DMS114 treated with DMSO at 0.1 percent for 48 hours (cell line): ENCODE results near the gene DCTPP1.

Source experiments
- DNase-seq: peaks from one replicate; lab custom pipeline; 2025; ENCODE audit not compliant: unreplicated experiment; lab: John Stamatoyannopoulos, UW

The DCTPP1 gene

GRCh38 chr16:30447512-30448226 is 17.8 kb upstream of the DCTPP1 start:
- DNase-seq: no peak

- DNase-seq: no peak
These were observed 16.4 kb upstream of the DCTPP1 start for GRCh38 chr16:30446203-30446595.

GRCh38 chr16:30445408-30446202 is 15.8 kb upstream of the DCTPP1 start, which contains the start of gene SEPHS2:
Gene SEPHS2, minus strand, starts transcription at chr16:30445874. Its CDS starts 147 bp downstream, at chr16:30445727.
- DNase-seq: peak; percentile 96

GRCh38 chr16:30445149-30445407 is 15.2 kb upstream of the DCTPP1 start:
- no peak for DNase-seq

GRCh38 chr16:30444231-30445148 is 14.7 kb upstream of the DCTPP1 start:
- peak; percentile 32 for DNase-seq

GRCh38 chr16:30443631-30444030 is 13.8 kb upstream of the DCTPP1 start:
- DNase-seq: no peak

GRCh38 chr16:30439720-30440348 is 10.0 kb upstream of the DCTPP1 start:
- no peak for DNase-seq

GRCh38 chr16:30438835-30439234 is 9.0 kb upstream of the DCTPP1 start:
- no peak for DNase-seq

GRCh38 chr16:30437511-30438046 is 7.7 kb upstream of the DCTPP1 start:
- DNase-seq: no peak

- DNase-seq: no peak
These were observed 5.0 kb upstream of the DCTPP1 start for GRCh38 chr16:30434852-30435251.

- DNase-seq: peak; percentile 53
These were observed 669 bp upstream of the DCTPP1 start for GRCh38 chr16:30430428-30430970.

- DNase-seq: no peak
These were observed 482 bp downstream of the DCTPP1 start for GRCh38 chr16:30429418-30429677.

GRCh38 chr16:30428055-30428454 is 1.8 kb downstream of the DCTPP1 start:
- DNase-seq: no peak

- DNase-seq: no peak
These were observed 8.8 kb downstream of the DCTPP1 start for GRCh38 chr16:30421010-30421409.

GRCh38 chr16:30418350-30419181 is 11.3 kb downstream of the DCTPP1 start:
- no peak for DNase-seq

- DNase-seq: peak; percentile 85
These were observed 12.1 kb downstream of the DCTPP1 start for GRCh38 chr16:30417529-30418349.

- DNase-seq: no peak
These were observed 13.0 kb downstream of the DCTPP1 start for GRCh38 chr16:30416624-30417528.

GRCh38 chr16:30416047-30416603 is 13.7 kb downstream of the DCTPP1 start:
- no peak for DNase-seq
